RWPE1 (cell line): Measurements from ENCODE around the gene MXD4.

ENCODE experiments used
- CTCF ChIA-PET: fragments of 350-600 bp; sonication (Branson Sonifier 250); formaldehyde crosslinking; extraction: SDS; loops from one replicate; lab custom pipeline; 2021; lab: Yijun Ruan, JAX
- POLR2A ChIA-PET: fragments of 400-600 bp; formaldehyde crosslinking; extraction: SDS; loops from one replicate; lab custom pipeline; 2020; ENCODE audit warnings: antibody characterized with exemption; ENCODE audit not compliant: low non-redundant PET; lab: Yijun Ruan, JAX
- DNase-seq: peaks from one replicate; pipeline ENCODE4 v3.0.0; 2012; ENCODE audit warnings: low spot score
- H3K27ac ChIP-seq: fragments of 450-650 bp; 2 replicates; pipeline ENCODE4 v1.5.1; 2017
- TF ChIP-seq, protein P1 (sequence below): fragments of 450-650 bp; conservative IDR thresholded peaks from 2 replicates; pipeline ENCODE4 v1.5.1; 2017; ENCODE audit warnings: low read depth, mild to moderate bottlenecking

MXD4 gene

DNA sequence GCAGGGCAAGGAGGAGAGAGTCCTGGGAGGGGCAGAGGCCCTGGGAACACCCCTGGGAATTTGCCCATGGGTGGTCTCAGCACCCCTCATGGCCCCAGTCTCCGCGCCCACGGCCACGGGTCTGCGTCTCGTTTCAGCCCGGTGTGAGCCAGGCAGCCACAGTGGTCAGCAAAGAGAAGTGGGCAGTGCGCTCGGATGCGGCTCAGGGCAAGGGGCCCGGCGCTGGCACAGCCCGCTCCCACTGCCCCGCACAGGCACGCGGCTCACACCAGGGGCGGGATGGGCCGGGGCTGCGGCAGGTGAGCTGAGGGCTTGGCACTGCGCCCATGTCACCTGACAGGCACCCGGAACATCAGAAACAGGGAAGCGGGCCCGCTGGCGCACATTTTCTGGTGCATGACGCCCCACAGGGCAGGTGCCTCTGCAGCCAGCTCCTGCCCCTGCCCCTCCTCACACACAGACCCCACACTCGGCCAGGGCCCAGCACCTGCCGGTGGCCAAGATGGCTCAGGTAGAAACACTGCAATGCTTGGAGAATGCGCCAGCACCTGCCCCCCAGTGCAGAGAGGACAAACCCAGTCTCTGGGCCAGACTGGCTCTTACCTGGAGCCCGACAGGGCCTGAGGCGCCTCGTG lies 41.9 kb upstream of the MXD4 start:
- no peak overlapping the region for H3K27ac ChIP-seq
- ChIA-PET CTCF (interaction anchor here (0.6 kb wide), 1 partner anchor 406 kb away, joined by 4 read pairs; no protein-coding TSS in a partner anchor), POLR2A (no interaction called here)
- no peak for DNase-seq
- TF ChIP-seq, protein P1, sequence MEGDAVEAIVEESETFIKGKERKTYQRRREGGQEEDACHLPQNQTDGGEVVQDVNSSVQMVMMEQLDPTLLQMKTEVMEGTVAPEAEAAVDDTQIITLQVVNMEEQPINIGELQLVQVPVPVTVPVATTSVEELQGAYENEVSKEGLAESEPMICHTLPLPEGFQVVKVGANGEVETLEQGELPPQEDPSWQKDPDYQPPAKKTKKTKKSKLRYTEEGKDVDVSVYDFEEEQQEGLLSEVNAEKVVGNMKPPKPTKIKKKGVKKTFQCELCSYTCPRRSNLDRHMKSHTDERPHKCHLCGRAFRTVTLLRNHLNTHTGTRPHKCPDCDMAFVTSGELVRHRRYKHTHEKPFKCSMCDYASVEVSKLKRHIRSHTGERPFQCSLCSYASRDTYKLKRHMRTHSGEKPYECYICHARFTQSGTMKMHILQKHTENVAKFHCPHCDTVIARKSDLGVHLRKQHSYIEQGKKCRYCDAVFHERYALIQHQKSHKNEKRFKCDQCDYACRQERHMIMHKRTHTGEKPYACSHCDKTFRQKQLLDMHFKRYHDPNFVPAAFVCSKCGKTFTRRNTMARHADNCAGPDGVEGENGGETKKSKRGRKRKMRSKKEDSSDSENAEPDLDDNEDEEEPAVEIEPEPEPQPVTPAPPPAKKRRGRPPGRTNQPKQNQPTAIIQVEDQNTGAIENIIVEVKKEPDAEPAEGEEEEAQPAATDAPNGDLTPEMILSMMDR = no peak

- ChIA-PET CTCF (no interaction called here), POLR2A (no interaction called here)
- no peak for DNase-seq
- H3K27ac ChIP-seq = no peak overlapping the region
- TF ChIP-seq, protein P1 = no peak
Measured at GRCh38 chr4:2303121-2303685, 41.3 kb upstream of the MXD4 start.

GRCh38 chr4:2302387-2303119 lies 40.6 kb upstream of the MXD4 start:
- ChIA-PET CTCF (no interaction called here), POLR2A (no interaction called here)
- H3K27ac ChIP-seq = no peak overlapping the region
- DNase-seq = no peak
- TF ChIP-seq, protein P1 = no peak

DNA sequence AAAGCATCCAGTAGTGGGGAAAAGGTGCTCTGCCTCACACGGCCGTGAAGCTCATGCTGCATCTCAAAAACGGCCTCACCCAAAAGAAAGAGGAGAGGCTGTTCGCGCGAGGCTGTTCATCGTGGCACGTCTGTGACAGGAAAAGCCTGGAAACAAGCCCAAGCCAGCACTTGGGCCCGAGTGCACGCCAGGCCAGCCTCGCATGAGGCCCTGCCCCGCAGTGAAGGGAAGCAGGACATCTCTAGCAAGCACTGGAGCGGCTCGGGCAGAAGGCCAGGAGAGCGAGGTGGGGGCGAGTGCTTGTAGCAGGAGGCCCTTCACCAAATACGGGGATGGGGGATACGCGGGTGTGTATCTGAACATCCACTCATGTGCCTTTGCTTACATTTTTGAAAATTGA lies 39.9 kb upstream of the MXD4 start:
- H3K27ac ChIP-seq = no peak overlapping the region
- TF ChIP-seq, protein P1 = no peak
- no peak for DNase-seq
- CTCF ChIA-PET = no interaction called here
- POLR2A ChIA-PET = no interaction called here

- ChIA-PET POLR2A (no interaction called here), CTCF (interaction anchor here (0.7 kb wide), 1 partner anchor 153 kb away, joined by 3 read pairs; no protein-coding TSS in a partner anchor)
- TF ChIP-seq, protein P1 = no peak
- no peak for DNase-seq
- no peak overlapping the region for H3K27ac ChIP-seq
Measured at GRCh38 chr4:2301225-2301642, 39.3 kb upstream of the MXD4 start.

DNA sequence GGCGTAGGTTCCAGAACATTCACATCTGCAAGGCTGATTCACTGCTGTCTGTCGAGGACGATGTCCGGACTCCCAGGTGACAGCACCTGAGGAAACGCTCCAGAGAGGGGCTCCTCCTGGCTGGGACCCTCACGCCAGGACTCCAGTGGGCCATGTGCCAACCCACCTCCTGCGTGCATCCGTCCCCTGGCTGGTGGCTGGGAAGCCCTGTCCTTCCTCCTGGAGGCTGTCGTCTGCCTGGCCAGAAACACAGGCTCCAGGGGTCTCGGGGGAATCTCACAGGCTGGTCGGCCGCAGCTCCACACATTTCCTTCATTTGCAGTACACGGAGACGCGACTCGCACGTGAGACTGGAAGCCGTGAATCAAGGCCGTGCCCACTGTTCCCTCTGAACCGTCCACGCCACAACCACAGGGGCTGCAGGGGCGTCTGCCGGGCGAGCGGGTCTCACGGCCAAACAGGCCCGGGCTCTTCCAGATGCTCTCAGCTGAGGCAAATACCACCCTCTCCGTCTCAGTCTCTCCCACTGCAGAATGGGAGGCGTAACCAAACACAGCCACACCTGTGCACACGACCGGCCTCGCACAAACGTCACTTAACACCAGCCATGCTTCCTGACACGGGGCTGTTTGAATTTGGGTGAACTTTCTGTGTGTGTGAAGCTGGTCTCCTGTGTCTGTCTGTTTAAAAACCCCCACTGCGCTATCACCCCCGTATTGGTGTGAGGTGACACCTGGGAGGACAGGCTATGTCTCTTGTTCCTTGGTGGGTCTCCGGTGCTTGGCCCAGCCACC lies 38.7 kb upstream of the MXD4 start:
- H3K27ac ChIP-seq = no peak overlapping the region
- CTCF ChIA-PET = interaction anchor here (0.7 kb wide), 1 partner anchor 154 kb away, joined by 3 read pairs; no protein-coding TSS in a partner anchor
- DNase-seq = no peak
- POLR2A ChIA-PET = no interaction called here
- TF ChIP-seq, protein P1 = no peak
